HG02678 (cell line): ENCODE results near the gene LEMD3.

Experiments
- ATAC-seq: cut with Tn5 transposase; IDR thresholded peaks from one replicate; pipeline ENCODE4 v1.9.1; 2021; ENCODE audit warnings: mild to moderate bottlenecking, moderate library complexity; ENCODE audit not compliant: unreplicated experiment

Gene LEMD3

DNA sequence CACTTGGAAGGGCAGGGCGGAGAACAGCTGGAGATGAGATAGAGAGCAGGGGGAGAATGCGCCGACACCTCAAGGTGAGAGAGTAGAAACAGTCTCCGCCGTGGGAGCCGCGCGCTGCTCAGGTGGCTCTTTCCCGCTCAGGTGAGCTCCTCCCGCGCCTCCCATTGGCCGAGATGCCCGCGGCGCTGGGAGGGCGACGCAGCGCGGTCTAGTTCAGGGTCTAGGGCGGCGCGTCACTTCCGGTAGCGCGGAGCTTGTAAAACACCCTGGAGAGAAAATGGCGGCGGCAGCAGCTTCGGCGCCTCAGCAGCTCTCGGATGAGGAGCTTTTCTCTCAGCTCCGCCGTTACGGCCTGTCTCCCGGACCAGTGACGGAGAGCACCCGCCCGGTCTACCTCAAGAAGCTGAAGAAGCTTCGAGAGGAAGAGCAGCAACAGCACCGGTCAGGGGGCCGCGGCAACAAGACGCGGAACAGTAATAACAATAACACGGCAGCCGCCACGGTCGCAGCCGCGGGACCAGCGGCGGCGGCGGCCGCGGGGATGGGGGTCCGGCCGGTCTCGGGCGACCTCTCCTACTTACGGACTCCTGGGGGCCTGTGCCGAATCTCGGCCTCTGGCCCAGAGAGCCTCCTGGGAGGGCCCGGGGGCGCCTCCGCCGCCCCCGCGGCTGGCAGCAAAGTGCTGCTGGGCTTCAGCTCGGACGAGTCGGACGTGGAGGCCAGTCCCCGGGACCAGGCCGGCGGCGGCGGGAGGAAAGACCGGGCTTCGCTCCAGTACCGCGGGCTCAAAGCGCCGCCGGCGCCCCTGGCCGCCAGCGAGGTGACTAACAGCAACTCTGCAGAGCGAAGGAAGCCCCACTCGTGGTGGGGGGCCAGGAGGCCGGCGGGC, at the start of gene LEMD3:
LEMD3 (plus strand) TSS at position 264 of the 889 bp plus-strand sequence; CDS start at position 278, 14 bp downstream.
- peak; percentile 94 for ATAC-seq

DNA sequence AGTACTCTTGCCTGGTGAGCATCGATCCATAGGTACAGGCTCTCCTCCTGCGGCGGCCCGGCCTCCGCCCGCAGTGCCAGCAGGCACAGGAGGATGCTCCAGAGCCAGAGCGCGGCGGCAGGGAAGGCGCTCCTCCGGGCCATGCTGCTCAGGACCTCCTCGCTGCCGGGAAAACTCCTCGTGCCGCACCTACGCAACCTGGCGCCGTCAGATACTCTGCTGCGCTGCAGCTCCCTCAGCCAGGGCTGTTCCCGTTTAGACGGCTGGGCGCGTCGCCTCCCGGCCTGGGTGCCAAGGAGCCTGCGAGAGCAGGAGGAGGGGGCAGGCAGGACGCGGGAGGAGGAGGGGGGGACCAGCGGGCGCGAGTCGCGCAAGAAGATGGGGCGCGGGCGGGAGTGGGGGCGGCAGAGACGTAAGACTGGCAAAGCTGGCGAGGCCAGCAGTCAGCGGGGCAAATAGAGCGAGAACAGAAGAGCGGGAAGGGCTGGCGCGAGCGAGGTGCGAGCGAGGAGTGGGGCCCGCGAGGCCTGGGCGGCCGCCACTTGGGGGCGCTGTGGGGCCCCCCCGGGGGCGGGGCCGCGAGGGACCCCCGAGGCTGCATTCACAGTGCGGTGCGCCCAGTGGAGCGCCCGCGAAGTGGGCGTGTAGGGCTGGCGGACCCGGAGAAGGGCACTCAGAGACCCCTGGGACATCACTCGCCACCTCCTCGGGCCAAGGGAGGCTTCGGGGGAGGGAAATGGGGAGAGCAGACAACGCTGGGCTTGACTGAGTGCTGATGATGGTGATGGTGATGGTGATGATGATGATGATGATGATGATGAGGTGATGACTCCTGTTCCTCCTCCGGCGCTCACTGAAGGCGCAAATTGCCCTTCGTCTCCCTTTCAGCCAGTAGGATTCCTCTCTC, 48.1 kb upstream of the LEMD3 start, which contains the start of gene WIF1:
WIF1 (minus strand) TSS at position 257 of the 907 bp plus-strand sequence; CDS start at position 143, 114 bp downstream.
- peak; percentile 55 for ATAC-seq

DNA sequence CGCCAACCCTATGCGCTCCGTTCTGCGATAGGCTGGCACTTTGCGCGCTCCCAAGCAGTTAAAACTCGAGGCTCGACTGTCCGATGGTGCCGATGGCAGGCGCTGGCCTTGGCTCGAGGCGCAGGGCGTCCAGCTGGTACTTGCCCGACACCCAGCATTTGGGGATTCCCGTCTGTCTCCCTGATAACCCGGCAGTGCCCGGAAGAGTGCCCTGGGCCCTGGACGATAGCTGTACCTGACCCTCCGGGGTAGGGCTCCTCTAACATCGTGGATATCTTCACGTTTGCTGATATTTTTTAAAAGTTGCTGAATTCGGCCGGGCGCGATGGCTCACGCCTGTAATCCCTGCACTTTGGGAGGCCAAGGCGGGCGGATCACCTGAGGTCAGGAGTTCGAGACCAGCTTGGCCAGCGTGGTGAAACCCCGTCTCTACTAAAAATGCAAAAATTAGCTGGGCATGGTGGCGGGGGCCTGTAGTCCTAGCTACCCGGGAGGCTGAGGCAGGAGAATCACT, 47.4 kb upstream of the LEMD3 start:
- ATAC-seq = no peak

DNA sequence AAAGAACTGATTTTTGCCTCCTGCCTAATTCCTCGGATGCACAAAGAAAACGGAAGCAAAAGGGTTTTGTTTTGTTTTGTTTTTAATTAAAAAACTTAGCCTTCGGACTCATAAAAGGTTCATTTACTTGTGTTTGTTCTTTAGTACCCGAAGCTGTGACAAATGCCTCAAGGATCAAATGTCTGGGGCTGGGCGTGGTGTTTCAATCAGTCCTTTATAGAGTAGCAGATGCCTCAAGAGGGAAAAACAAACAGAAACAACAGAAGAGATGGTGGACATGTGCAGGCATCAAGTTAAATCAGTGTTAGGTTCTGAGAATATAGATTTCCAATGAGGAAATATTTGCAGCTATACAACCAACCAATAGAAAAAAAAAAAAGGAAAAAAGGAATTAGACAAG, 46.7 kb upstream of the LEMD3 start:
- no peak for ATAC-seq

DNA sequence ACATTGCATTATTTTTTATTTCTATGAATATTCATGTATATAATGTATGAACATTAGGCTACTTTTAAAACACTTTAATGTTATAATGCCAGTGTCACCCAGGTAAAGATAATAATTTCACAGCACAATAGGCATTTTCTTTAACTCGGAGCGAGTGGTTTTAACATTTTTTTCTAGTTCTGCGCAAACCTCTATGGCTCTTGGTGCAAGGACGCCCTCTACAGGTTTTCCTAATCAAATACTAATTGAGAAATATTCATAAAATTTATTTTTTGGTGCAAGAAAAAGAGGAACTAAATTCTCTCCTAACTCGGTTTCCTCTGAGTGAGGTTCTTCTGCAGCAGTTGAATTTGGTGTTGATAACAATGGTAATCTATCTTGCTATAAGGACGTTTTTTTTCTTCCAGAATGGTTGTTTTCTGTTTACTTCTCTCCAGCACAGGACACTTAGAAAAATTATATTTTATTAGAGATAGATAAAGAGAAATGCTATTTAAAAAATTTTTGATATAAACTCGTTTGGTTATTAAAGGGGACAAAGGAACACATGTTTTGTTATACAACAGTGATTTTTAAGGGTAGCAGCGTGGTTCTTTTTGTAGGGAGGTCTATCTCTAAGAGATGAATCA, 45.8 kb upstream of the LEMD3 start:
- no peak for ATAC-seq

DNA sequence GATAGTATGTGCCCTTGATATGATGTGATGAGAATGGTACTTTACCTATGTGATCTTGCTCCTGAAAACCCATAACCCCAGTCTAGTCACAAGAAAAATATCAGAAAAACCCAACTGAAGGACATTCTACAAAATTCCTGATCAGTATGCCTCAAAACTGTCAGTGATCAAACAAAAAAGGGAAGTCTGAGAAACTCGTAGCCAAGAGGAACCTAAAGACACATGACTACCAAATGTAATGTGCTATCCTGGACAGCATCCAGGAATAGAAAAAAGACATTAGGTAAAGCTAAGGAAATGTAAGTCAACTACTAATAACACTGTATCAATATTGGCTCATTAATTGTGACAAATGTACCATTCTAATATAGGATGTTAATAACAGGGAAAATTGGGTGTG, 44.1 kb upstream of the LEMD3 start:
- ATAC-seq = no peak

DNA sequence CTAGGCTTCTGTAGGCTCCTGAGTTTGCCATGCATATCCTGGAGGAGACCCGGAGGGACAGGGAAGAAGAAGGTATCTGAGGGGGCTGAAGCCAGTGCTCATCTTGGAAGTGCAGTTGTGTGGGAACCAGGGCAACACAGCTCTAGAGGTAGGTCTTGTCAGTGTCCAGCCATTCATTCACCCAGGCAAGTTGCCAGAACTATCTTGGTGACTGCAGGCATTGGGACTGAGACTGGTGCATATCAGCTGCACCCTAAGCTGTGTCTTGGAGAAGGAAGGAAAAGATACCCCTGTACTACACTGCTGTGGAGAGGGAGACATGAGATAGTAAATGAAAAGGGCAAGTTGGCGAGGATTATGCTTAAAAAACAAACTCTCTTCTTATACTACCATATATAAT, 43.4 kb upstream of the LEMD3 start:
- no peak for ATAC-seq

DNA sequence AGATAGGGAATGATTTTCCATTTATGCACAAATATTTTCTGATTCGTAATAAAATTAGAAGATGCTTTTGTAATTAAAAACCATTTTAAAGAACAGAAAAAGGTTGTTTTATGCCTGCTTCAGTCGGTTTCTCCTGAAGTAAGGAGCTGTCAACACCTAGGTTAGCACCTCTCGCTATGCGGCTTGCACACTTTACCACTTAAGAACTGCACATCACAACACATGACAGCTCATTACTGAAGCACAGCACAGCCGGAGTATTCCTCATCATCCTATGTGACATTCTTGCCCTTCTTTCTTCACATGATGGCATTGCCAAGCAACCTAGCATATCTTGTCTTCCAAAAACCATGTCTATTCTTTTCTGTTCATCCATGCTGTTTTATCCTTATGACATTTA, 42.9 kb upstream of the LEMD3 start:
- no peak for ATAC-seq

DNA sequence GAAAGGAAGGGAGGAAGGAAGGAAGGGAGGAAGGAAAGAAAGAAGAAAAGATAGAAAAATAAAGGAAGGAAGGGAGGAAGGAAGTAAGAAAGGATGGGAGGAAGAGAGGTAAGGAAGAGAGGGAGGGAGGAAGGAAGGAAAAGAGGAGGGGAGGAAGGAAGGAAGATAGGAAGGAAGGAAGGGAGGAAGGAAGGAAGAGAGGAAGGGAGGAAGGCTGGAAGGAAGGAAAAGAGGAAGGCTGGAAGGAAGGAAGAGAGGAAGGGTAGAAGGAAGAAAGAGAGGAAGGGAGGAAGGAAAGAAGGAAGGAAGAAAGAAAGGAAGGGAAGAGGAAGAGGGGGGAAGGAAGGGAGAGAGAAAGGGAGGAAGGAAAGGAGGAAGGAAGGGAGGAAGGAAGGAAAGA, 35.5 kb upstream of the LEMD3 start:
- ATAC-seq = no peak

DNA sequence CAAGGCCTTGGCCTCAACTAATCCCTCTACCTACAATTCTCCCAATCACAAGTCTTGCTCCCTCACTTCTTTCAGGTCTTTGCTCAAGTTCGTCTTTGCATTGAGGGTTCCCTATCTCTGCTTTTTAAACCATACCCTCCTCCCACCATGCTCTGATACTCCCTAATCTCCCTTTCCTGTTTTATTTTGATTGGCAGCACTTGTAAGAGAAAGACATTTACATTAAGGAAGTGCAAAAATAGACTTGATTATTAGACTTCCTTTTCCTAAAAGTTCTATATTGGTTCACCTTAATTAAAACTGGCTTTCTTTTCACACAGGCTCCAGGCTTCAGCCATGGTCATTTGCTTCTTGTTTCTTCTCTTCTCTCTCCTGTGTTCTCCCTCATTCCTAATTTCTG, 30.0 kb upstream of the LEMD3 start:
- no peak for ATAC-seq

DNA sequence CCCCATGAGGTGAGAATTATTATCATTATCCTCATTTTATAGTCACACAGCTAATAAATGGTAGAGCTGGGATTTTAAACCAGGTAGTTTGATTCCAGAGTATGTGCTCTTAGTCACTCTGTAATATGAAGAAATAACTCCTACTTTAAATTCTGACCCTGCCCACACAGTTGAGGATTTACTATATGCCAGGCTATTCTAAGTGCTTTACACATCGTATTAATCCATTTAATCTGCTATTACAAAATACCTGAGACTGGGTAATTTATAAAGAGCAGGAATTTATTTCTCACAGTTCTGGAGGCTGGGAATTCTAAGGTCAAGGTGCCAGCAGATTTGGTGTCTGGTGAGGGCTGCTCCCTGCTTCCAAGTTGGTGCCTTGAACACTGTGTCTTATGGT, 28.6 kb upstream of the LEMD3 start:
- ATAC-seq = no peak

DNA sequence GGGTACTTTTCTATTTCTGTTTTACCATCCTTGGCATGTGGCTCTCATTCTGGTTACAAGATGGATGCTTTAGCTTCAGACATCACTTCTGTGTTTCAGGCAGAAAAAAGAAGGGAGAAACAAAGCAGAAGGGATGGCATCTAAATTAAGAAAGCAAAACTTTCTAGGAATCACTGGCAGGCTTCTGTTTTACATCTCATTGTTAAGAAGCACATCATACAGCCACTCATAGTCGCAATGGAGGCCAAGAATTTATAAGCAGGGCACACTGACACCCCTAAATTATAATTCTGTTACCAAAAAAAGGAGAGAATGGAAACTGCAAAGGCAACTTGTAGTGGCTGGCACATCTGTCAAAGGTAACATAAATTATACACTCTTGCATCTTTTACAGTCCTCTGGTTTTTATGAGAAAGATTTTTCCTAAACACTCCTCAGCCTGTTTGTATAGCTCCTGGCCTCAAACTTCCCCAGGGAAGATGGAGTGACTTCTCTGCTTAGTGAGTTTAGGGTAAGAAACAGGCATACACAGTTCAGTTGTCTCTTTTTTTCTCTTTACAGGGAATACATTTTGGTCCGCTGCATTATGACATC, 22.0 kb upstream of the LEMD3 start:
- ATAC-seq = no peak

DNA sequence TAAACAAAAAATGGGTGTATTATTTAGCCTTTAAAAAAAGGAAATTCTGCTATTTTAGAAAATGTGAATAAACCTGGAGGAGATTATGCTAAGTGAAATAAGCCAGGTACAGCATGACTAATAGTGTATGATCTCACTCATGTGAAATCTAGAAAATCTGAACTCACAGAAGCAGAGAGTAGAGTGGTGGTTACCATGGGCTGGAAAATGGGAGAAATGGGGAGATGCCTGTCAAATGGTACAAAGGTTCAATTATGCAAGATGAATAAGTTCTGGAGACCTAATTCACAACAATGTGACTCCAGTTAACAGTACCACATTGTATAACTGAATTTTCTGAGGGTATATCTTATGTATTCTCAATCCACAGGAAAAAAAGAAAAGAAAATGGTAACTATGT, 17.4 kb upstream of the LEMD3 start:
- ATAC-seq = no peak

DNA sequence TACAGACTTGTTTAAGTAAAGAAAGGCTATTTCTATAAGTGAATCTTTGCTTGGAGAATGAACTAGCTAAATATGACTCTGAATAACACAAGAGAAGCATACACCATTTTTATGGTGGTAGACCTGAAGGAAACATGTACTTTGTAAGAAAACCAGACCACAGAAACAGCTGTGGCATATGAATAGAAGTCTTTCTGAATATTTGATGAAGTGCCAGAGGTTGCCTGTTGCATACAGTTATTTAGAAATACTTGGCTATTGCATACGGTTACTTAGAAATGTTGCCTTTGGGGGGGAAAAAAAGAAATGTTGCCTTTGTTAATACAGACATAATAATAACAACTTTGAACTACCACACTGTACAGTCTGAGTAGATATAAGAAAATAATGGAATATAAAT, 16.8 kb upstream of the LEMD3 start:
- ATAC-seq = no peak

DNA sequence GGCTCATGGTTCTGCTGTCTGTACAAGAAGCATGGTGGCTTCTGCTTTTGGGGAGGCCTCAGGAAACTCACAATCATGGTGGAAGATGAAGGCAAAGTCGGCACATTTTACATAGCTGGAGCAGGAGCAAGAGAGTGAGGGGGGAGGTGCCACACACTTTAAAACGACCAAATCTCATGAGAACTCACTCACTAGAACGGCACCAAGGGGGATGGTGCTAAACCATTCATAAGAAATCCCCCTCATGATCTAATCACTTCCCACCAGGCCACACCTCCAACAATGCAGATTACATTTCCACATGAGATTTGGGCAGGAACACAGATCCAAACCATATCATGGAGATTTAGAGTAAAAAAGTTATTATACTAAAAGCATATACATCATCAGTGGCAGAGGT, 13.6 kb upstream of the LEMD3 start:
- ATAC-seq = peak; percentile 35

DNA sequence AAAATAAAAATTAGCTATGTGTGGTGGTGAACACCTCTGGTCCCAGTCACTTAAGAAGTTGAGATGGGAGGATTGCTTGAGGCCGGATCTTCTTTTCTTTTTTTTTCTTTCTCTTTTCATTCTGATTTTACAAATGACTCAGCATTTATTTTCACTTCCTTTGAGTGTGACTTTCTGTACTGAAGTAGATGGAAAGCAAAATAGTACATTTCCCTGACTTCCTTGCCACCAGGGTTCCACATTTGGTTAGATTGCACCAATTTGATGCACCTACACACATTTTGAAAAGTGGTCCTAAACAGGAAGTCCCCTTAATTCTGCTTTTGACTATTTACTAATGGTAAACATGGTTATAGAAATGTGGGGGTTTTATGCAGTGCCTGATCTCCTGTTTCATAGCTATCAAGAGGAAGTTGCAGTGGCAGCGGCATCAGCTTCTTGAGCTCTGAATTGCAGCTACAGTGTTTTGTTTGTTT, 13.0 kb upstream of the LEMD3 start:
- peak; percentile 85 for ATAC-seq

DNA sequence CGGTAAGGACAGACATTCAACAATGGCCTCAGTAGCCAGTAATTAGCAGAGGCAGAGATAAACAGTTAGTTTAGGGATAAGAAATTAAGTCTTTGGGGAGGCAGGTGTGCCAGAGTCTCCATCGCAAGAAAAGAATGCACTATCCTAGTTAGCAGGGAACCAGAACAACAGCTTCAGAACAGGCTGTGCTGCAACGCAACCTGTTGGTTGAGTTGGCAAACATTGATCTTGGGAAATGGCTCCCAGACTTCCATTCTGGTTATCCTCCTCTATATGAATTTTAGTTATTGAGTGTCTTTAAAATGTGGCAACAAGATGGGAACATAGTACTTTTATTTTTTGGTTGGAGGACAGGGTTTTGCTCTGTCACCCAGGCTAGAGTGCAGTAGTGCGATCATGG, 12.3 kb upstream of the LEMD3 start:
- ATAC-seq = no peak

DNA sequence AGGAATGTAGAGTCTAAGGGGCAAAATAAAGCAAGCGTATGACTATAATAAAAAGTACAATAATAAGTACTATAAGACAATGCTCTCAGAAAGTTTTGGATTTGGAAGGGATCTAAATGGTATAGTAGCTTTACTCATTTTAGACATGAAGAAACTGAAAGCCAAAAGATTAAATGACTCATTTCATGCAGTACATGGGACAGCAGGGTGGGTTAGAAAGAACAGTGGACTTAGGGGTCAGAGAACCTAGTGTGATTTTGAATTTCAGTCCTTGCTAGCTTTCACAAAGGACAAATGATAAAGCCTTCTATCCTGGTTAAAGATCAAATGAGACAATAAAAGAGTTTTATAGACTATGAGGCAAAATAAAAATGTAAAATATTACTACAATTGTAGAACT, 6.8 kb upstream of the LEMD3 start:
- ATAC-seq = peak; percentile 43

DNA sequence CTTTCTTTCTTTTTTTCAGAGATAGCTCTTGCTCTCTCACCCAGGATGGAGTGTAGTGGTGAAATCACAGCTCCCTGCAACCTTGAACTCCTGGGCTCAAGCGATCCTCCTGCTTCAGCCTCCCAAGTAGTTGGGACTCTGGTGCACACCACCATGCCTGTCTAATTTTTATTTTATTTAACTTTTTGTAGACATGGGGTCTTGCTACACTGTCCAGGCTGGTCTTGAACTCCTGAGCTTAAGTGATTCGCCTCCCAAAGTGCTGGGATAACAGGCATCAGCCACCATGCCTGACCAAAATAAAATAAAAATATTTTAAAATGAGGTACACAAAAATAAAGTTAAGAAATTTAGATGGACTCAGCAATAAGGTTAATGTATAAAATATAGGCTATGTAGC, 5.1 kb upstream of the LEMD3 start:
- ATAC-seq = no peak

DNA sequence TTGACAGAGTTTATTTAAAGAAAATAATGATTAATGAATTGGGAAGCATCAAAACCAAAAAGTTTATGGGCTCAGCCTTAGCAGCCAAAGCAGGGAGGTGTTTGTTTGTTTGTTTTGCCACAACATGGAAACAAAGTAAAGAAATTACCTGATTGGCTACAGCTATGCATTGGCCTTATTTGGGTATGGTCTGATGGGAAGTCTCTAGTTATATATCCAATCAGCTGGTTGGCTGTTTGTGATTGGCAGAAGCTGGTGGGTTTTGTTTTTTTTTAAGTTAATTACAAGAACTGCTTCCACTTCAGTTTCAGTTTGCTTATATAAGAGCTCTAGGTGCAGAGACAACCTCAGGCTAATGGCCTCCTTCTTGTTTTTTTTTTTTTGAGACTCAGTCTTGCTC, 4.6 kb upstream of the LEMD3 start:
- no peak for ATAC-seq
